AG10803 (cell line): Measurements from ENCODE around the gene CFAP20DC.

Experiments used
- DNase-seq: peaks from one replicate; pipeline ENCODE4 v3.0.0; 2010; ENCODE audit warnings: low read depth
- H3K4me3 ChIP-seq: 2 replicates; pipeline ENCODE4 v1.5.1; 2011; ENCODE audit warnings: mild to moderate bottlenecking, low read length, control low read depth
- TF ChIP-seq, protein P1 (sequence below): conservative IDR thresholded peaks from 2 replicates; pipeline ENCODE4 v1.5.1; 2011; ENCODE audit warnings: mild to moderate bottlenecking, low read length, control low read depth, inconsistent platforms

Gene CFAP20DC

DNA sequence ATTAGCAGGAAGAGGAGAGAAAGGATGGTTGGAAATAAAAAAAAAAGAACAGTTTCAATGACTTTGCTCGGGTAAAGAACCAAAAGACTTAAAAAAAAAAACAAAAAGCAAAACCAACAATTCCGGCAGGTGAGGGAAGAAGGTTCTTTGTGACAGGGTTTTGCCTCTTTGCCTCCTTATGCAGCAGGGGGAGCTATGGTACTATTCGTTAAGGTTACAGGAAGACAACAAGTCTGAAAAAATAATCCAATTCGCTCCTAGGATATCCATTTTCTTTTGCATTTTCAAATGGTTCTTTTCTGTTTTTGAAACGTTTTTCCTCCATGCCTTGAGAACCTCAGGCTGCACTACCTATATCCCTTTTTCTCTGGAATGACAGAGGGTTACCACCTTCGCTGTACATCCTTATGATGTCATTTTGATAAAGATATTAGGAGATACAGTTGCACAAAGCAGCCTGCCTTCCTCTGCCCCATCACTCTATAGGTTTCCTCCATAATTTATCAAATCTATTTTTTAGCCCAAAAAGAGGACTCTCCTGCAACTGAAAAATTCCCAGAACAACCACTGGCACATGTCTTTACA lies 55.0 kb downstream of the CFAP20DC start:
- DNase-seq: peak; percentile 67
- TF ChIP-seq, protein P1, sequence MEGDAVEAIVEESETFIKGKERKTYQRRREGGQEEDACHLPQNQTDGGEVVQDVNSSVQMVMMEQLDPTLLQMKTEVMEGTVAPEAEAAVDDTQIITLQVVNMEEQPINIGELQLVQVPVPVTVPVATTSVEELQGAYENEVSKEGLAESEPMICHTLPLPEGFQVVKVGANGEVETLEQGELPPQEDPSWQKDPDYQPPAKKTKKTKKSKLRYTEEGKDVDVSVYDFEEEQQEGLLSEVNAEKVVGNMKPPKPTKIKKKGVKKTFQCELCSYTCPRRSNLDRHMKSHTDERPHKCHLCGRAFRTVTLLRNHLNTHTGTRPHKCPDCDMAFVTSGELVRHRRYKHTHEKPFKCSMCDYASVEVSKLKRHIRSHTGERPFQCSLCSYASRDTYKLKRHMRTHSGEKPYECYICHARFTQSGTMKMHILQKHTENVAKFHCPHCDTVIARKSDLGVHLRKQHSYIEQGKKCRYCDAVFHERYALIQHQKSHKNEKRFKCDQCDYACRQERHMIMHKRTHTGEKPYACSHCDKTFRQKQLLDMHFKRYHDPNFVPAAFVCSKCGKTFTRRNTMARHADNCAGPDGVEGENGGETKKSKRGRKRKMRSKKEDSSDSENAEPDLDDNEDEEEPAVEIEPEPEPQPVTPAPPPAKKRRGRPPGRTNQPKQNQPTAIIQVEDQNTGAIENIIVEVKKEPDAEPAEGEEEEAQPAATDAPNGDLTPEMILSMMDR: peak; percentile 94
- H3K4me3 ChIP-seq: no peak overlapping the region; the same call in 1 of the 2 replicates

DNA sequence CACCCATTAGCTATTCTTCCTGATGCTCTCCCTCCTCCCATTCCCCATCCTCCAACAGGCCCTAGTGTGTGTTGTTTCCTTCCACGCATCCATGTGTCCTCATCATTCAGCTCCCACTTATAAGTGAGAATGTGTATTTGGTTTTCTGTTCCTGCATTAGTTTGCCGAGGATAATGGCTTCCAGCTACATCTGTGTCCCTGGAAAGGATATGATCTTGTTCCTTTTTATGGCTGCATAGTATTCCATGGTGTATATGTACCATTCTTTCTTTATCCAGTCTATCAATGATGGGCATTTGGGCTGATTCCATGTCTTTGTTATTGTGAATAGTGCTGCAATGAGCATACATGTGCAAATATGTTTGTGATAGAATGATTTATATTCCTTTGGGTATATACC lies 56.3 kb downstream of the CFAP20DC start:
- H3K4me3 ChIP-seq: no peak overlapping the region
- no peak for DNase-seq
- TF ChIP-seq, protein P1: no peak

DNA sequence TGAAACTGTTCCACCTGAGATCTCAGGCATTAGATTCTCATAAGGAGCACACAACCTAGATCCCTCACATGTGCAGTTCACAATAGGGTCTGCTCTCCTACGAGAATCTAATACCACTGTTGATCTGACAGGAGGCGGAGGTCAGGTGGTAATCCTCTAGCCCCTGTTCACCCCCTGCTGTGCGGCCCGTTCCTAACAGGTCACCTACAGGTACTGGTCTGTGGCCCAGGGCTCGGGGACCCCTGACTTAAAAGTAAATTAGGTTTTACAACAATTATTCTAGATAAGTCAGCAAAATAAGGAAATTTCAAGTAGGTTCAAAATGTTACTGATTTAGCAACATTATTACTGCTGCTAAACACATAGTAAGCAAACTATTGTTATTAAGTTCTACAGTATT lies 58.2 kb downstream of the CFAP20DC start:
- H3K4me3 ChIP-seq: no peak overlapping the region
- TF ChIP-seq, protein P1: no peak
- no peak for DNase-seq

DNA sequence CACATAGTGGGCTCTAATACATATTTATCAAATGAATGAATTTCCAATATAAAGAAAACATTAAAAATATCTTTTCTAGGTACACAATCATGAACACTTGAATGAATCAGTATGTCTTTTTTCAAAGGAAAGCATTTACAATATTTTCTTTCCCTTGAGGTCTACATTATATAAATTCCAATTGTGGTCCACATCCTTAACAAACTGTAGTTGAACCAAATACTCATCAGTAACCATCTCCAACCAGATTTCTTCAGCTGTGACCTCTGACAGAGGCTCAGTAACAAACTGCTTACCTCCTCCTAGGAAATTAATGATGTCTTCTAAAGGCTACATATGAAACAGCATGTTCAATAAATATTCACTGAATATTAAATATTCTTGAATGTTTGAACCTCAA lies 58.8 kb downstream of the CFAP20DC start:
- DNase-seq: no peak
- TF ChIP-seq, protein P1: no peak

DNA sequence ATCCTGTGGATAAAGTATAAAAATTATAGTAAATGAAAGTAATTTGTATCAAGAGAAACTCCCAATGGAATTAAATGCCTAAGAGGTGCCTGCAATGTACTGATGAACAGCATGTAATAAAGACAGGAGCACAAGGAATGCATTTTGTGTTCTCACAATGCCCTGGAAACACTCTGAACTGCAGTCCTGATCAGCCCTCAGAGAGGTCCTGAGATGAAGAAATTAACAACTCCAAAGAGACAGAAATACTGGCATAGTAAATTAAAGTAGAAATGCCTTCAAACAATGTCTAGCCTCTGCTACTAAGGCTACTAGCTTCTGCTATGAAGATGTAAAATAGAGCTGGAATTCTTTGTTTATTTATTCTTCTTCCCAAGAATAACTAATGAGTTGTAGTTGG lies 59.9 kb downstream of the CFAP20DC start:
- DNase-seq: no peak
- TF ChIP-seq, protein P1: no peak
- no peak overlapping the region for H3K4me3 ChIP-seq

More for the DNA sequence above, 58.8 kb downstream of the CFAP20DC start:
- no peak overlapping the region for H3K4me3 ChIP-seq

DNA sequence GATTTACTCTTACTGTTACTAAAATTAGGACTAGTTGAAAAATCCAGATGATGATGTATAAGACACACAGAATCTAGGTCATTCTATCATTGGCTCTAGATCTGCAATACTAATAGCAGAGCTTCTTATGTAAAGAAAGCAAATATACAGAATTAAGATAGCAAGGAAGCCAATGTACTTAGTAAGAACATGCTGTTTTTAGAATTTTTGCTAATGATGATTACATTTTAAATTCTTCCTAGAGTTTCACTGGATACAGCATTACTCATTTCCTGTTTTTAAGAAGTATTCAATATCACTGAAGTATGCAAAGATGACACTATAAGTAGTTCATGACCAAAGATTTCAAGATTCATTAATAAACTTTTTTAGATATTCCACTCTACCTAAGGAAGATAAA lies 60.7 kb downstream of the CFAP20DC start:
- no peak overlapping the region for H3K4me3 ChIP-seq
- TF ChIP-seq, protein P1: no peak
- DNase-seq: peak; percentile 31

DNA sequence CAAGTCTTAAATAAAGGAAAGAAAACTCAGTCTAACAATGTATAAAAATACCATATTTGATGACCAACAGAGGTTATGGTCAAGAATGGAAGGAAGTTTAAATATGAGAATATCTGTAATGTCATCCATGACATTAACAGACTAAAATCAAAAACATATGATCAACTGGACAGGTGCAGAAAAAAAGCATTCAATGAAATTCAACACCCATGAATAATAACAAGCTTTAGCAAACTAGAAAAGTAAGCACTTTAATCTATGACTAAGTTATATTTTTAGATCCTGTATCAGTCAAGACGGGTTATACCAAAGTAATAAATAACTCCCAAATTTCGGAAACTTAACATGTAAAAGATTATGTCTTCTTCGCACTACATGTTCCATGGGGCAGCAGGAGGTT lies 61.8 kb downstream of the CFAP20DC start:
- TF ChIP-seq, protein P1: no peak
- DNase-seq: no peak

More for the DNA sequence above, 61.8 kb downstream of the CFAP20DC start:
- H3K4me3 ChIP-seq: no peak overlapping the region
